Suprapubic skin (tissue), 4 donors: ENCODE results near the gene ROBO4. TPM values are rescaled to one million over a fixed set of nuclear protein-coding genes. Genes with fewer than 3 reads are reported as not detected.

Experiments used
- DNase-seq, 2 donors: peaks; one replicate each; pipeline ENCODE4 v3.0.0-alpha.2; 2019; ENCODE audit warnings: low spot score in 2 of 2
- H3K27ac ChIP-seq: fragments of 200-600 bp; sonication (generic); one replicate; pipeline ENCODE4 v1.5.1; 2019
- H3K27me3 ChIP-seq: fragments of 200-600 bp; sonication (generic); one replicate; pipeline ENCODE4 v1.5.1; 2019
- H3K36me3 ChIP-seq: fragments of 200-600 bp; sonication (generic); one replicate; pipeline ENCODE4 v1.5.1; 2019
- H3K4me1 ChIP-seq: fragments of 200-600 bp; sonication (generic); one replicate; pipeline ENCODE4 v1.5.1; 2019
- H3K4me3 ChIP-seq: fragments of 200-600 bp; sonication (generic); one replicate; pipeline ENCODE4 v1.5.1; 2019; ENCODE audit warnings: mild to moderate bottlenecking
- H3K9me3 ChIP-seq: fragments of 200-600 bp; sonication (generic); one replicate; pipeline ENCODE4 v1.5.1; 2019
- EP300 ChIP-seq: sonication (generic); formaldehyde crosslinking; IDR thresholded peaks from one replicate; pipeline ENCODE4 v1.6.1; 2017; ENCODE audit warnings: antibody characterized with exemption
- POLR2A ChIP-seq, 2 donors: fragments of 450-650 bp; IDR thresholded peaks; one replicate each; pipeline ENCODE4 v1.6.1; 2017; ENCODE audit warnings: antibody characterized with exemption in 2 of 2, mild to moderate bottlenecking in 2 of 2, moderate library complexity in 2 of 2
- POLR2AphosphoS5 ChIP-seq, 3 donors: sonication (generic); formaldehyde crosslinking; IDR thresholded peaks; one replicate each; pipeline ENCODE4 v1.6.1; 2017; ENCODE audit warnings: antibody characterized with exemption in 3 of 3
- WGBS: methylation state at CpG from one replicate; pipeline ENCODE4 v1.1.5; 2018; 5-methylcytosine and 5-hydroxymethylcytosine counted together
- total RNA-seq, 4 donors: library from RNA; depleted of rRNA; stranded (reverse); fragments of >200 nt; gene quantifications; one replicate each; pipeline ENCODE4 v1.1.0, GENCODE V29; 2016
- TF ChIP-seq, protein P1 (sequence below), 2 donors: fragments of 200-600 bp in 1 of 2; fragments of 450-650 bp in 1 of 2; sonication (generic) in 1 of 2; IDR thresholded peaks; one replicate each; pipeline ENCODE4 v1.5.1; 2016 to 2019; ENCODE audit warnings: antibody characterized with exemption in 2 of 2, mild to moderate bottlenecking in 1 of 2, moderate library complexity in 1 of 2

Gene ROBO4
- 10 to 100 TPM in 2 of 4 donors, 1 to 10 TPM in 2; 2.5 to 18.7 (median 9.6) TPM for total RNA-seq

DNA sequence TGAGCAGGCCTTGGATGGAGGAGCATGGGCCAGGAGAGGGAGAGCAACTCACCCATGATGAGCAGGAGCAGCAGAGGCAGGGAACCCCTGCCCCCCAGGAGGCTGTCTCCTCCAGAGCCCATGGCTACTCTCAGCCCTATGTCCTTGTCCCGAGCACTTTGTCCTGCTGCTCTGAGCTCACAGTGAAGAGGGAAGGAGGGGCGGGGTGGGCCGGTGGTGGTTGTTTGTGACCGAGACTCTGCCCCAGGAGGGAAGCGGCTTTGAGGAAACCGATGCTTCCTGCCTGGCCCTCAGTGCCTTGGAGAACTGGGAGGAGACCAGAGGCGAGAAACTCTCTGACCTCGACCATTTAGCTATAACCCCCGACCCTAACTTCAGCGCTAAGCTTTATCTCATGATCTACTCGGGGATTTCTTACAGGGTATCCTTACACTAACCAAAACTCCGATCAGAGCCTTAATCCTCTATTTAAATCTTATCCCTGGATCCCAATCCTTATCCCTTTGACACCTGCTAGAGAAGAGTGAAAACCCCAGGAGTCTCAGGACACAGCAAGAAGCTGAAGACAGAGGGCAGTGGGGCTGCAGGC is at the start of gene ROBO4:
Gene ROBO4 (minus strand): TSS at position 192 of the 589 bp plus-strand sequence. CDS start 70 bp downstream, at position 122.
- TF ChIP-seq, protein P1, sequence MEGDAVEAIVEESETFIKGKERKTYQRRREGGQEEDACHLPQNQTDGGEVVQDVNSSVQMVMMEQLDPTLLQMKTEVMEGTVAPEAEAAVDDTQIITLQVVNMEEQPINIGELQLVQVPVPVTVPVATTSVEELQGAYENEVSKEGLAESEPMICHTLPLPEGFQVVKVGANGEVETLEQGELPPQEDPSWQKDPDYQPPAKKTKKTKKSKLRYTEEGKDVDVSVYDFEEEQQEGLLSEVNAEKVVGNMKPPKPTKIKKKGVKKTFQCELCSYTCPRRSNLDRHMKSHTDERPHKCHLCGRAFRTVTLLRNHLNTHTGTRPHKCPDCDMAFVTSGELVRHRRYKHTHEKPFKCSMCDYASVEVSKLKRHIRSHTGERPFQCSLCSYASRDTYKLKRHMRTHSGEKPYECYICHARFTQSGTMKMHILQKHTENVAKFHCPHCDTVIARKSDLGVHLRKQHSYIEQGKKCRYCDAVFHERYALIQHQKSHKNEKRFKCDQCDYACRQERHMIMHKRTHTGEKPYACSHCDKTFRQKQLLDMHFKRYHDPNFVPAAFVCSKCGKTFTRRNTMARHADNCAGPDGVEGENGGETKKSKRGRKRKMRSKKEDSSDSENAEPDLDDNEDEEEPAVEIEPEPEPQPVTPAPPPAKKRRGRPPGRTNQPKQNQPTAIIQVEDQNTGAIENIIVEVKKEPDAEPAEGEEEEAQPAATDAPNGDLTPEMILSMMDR (IDR thresholded peaks at IDR 0.05): no peak
- no peak for TF ChIP-seq EP300
- no peak for TF ChIP-seq POLR2A (IDR thresholded peaks at IDR 0.05)
- no peaks in the 10 kb centered on the region for H3K36me3 ChIP-seq

DNA sequence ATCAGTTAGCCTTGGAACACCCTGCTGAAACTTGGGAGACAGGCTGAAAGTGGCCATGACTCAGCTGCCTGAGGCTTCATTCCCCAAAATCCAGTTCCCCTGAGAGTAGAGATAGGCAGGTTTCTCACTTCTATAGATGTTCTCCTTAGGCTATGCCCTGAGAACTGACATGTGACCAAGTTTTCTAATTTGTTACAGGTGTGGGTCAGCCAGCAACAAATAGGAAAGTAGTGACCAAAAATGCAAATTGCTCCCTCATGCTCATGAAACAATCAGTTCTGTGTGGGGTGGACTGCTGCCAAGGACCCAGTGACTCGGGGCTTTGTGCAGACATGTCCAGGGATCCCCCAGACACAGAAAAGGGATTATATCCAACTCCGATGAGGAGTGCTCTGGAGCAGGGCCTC is 49.1 kb upstream of the ROBO4 start:
- H3K27ac ChIP-seq: no peak overlapping the region
- DNase-seq: no peak
- H3K9me3 ChIP-seq: no peaks in the 10 kb centered on the region
- no peaks in the 10 kb centered on the region for H3K36me3 ChIP-seq
- WGBS: 42% methylated on average over 2 of the region's 2 CpGs
- no peak overlapping the region for H3K4me3 ChIP-seq
- H3K27me3 ChIP-seq: no peaks in the 10 kb centered on the region
- H3K4me1 ChIP-seq: no peaks in the 10 kb centered on the region
- no peak for TF ChIP-seq POLR2AphosphoS5 (IDR thresholded peaks at IDR 0.05)
- TF ChIP-seq, protein P1 (IDR thresholded peaks at IDR 0.05): no peak
- no peak for TF ChIP-seq EP300
- TF ChIP-seq POLR2A (IDR thresholded peaks at IDR 0.05): no peak

More for the DNA sequence above, at the start of gene ROBO4:
- H3K9me3 ChIP-seq: no peaks in the 10 kb centered on the region
- H3K4me1 ChIP-seq: peaks cover 47% of the 10 kb centered on the region
- no peaks in the 10 kb centered on the region for H3K27me3 ChIP-seq
- 65% methylated on average over 12 of the region's 12 CpGs for WGBS
- H3K27ac ChIP-seq: peak within 1 kb of the TSS; percentile 66
- H3K4me3 ChIP-seq: peak within 1 kb of the TSS; percentile 30
- DNase-seq: no peak

DNA sequence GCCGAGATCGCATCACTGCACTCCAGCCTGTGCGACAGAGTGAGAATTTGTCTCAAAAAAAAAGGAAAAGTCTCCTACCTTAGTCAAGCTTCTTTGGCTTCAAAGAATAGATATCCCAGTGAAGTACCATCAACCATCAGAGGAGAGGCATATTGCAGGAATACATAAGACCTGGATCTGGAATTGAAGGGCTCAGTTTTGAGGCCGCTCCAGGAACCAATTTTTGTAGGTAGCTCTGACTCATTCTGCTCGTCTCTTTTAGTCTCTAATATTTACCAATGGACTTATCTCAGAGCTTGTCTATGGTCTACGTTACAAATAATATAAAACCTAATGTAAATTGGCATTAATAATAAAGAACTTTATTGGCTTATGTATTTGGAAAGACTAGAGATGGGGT is 48.2 kb upstream of the ROBO4 start:
- Histone ChIP-seq H3K4me1 (no peaks in the 10 kb centered on the region), H3K4me3 (no peak overlapping the region), H3K27ac (no peak overlapping the region), H3K9me3 (no peaks in the 10 kb centered on the region), H3K27me3 (peaks cover 2% of the 10 kb centered on the region), H3K36me3 (no peaks in the 10 kb centered on the region)
- no peak for TF ChIP-seq POLR2A (IDR thresholded peaks at IDR 0.05)
- TF ChIP-seq POLR2AphosphoS5 (IDR thresholded peaks at IDR 0.05): no peak
- no peak for TF ChIP-seq EP300
- TF ChIP-seq, protein P1 (IDR thresholded peaks at IDR 0.05): no peak
- 82% methylated on average over 6 of the region's 6 CpGs for WGBS
- DNase-seq: no peak

DNA sequence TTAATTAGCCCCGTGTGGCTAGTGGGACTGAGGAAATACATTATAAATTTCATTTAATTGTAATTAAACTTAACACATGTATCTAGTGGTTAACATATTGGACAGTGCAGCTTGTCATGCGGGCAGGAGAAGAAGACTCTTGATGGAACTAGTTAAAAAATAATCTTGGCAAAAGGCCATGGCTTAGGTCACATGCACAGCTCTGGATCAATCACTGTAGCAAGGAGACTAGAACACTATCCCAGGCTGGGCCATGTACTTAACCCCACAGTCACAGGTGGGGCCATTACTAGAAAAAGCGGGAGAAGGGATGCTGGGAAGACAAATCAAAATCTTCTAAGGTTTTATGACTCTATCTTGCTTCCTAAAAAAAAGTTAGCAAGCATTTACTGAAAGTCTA is 46.9 kb upstream of the ROBO4 start:
- Histone ChIP-seq H3K36me3 (no peaks in the 10 kb centered on the region), H3K9me3 (no peaks in the 10 kb centered on the region), H3K27ac (no peak overlapping the region), H3K4me3 (no peak overlapping the region), H3K27me3 (peaks cover 6% of the 10 kb centered on the region), H3K4me1 (no peaks in the 10 kb centered on the region)
- no peak for DNase-seq
- TF ChIP-seq EP300 (no peak), POLR2A (IDR thresholded peaks at IDR 0.05) (no peak), POLR2AphosphoS5 (IDR thresholded peaks at IDR 0.05) (no peak)
- TF ChIP-seq, protein P1 (IDR thresholded peaks at IDR 0.05): no peak
- WGBS: 57% methylated on average over 3 of the region's 3 CpGs

DNA sequence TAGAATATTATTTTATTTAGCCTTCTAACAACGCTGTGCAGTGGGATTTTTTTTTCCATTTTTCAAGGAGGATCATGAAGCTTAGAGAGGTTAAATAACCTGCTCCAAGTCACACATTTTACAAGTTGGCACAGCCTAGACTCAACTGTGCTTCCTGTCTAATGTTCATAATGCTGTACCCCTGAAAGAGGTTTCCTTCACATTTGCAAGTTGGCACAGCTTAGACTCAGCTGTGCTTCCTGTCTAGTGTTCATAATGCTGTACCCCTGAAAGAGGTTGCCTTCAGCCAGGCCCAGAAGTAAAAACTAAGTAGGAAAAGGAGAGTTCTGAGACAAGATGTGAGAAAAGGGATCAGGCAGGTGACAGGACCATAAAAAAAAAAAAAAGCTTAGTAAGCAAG is 46.1 kb upstream of the ROBO4 start:
- Histone ChIP-seq H3K36me3 (no peaks in the 10 kb centered on the region), H3K4me1 (no peaks in the 10 kb centered on the region), H3K27ac (no peak overlapping the region), H3K27me3 (peaks cover 6% of the 10 kb centered on the region), H3K9me3 (no peaks in the 10 kb centered on the region), H3K4me3 (no peak overlapping the region)
- DNase-seq: no peak
- no peak for TF ChIP-seq POLR2A (IDR thresholded peaks at IDR 0.05)
- TF ChIP-seq EP300: no peak
- 35% methylated on average over 1 of the region's 1 CpG for WGBS

DNA sequence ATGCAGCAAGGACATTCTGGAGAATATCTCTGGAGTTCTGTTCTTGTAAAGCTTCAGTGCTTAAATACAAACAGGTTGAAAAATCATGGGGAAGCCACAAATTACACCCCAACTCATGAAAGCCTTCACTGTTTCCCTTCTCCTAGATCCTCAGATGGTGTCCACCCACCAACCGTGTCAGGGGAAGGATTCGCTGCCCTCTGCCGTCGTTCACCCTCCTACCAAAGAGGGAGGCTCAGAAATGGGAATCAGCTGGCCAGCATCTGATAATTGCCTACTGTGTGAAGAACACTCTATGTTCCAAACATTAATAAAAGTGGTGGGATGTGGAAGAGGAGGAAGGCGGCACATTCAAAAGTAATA is 45.6 kb upstream of the ROBO4 start:
- 64% methylated on average over 5 of the region's 5 CpGs for WGBS
- no peaks in the 10 kb centered on the region for H3K9me3 ChIP-seq
- peaks cover 6% of the 10 kb centered on the region for H3K27me3 ChIP-seq

More for the DNA sequence above, 45.6 kb upstream of the ROBO4 start:
- no peaks in the 10 kb centered on the region for H3K36me3 ChIP-seq
- TF ChIP-seq POLR2A (IDR thresholded peaks at IDR 0.05) (no peak), POLR2AphosphoS5 (IDR thresholded peaks at IDR 0.05) (no peak)
- TF ChIP-seq, protein P1 (IDR thresholded peaks at IDR 0.05): no peak
- no peak for DNase-seq
- H3K4me1 ChIP-seq: no peaks in the 10 kb centered on the region
- no peak overlapping the region for H3K27ac ChIP-seq
- H3K4me3 ChIP-seq: no peak overlapping the region
